ENCODE data around the gene RPS10.

GRCh38 chr6:34472425-34472824 lies 46.6 kb upstream of the RPS10 start:
- TF ChIP-seq GATA2 (IDR thresholded peaks at IDR 0.05; ENCODE audit: low read depth, low read length) (no peak), GATA3 (IDR thresholded peaks at IDR 0.05; ENCODE audit: low read depth, low read length) (no peak)

Data from SH-SY5Y (cell line).